COLO668 (cell line): ENCODE measurements around the gene NEK9.

Experiments used
- DNase-seq: peaks from one replicate; lab custom pipeline; 2025; ENCODE audit not compliant: unreplicated experiment; lab: John Stamatoyannopoulos, UW

The NEK9 gene

DNA sequence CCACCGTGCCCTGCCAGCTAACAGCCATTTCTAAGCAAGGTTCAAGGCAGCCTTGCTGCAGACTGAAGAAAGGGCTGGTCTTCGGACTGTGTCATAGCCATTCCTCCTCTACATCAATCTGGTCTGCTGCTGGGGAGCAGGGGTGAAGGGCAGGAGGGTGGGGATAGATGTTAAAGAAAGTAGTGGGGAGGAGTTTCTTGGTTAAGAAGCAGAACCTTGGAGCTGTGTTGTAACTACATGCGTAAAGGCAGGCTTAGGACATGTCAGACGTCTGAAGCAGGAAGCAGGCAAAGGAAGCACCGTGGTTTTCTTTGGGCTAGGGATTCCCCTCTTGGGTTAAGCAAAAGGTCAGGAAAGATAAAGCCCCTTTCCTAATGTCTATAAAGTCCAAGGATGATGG, 18.1 kb upstream of the NEK9 start:
- no peak for DNase-seq

- DNase-seq, result no peak
Measured at GRCh38 chr14:75143761-75144527, 17.1 kb upstream of the NEK9 start.

DNA sequence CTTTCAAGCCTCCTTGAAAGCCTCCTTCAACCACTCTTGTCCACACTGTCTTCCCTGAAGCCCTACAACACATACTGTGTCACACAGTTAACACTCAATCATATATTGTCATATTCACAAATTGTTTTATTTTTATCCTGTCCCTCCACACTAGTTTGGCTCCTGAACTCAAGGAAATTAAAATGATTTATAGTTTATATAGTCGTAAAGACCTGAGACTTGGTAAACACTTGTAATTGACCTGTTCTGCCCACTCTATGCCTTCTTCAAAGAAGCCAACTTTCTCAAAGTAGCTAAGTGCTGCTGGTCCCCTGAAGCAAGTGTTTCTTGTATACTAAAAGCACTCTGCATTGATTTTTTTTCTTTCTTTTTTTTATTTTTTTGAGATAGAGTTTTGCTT, 15.6 kb upstream of the NEK9 start:
- no peak for DNase-seq

GRCh38 chr14:75141967-75142366, 15.1 kb upstream of the NEK9 start:
- no peak for DNase-seq

DNA sequence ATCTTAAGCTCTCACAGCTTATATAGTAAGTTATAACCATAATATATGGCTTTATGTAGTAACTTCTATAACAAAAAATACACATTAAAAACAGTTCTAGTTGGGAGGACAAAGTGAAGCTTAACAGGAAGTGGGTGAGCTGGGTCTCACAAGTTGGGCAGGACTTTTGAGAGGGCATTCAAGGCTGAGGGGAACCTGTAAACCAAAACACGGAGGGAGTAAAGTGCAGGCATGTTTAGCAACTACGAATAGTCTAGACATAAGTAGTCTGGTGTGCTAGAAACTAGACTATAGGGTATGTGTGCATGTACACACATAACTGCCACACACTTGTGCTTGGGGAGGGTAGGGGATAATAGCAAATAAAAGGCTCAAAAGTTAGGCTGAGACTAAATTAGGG, 14.2 kb upstream of the NEK9 start:
- DNase-seq, result no peak

GRCh38 chr14:75140620-75141019, 13.8 kb upstream of the NEK9 start:
- DNase-seq, result no peak

- no peak for DNase-seq
Measured at GRCh38 chr14:75139185-75139584, 12.3 kb upstream of the NEK9 start.

DNA sequence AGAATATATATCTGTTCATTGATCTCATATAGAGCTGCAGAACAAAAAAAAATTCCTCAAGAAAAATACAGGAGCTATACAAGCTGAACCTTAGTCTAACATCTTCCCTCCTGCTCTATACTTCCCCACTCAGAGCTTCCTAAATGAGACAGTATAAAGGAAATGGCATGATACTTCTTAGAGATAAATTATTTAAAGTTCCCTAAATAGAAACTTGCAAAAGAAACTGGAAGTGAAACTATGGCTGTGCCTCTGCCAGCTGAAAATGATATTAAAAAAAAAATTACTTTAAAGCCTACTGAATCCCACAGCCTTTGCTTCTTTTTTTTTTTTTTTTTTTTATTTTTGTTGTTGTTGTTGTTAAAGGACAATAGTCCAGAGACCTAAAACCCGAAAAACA, 11.6 kb upstream of the NEK9 start:
- no peak for DNase-seq

GRCh38 chr14:75134644-75135043, 7.8 kb upstream of the NEK9 start:
- DNase-seq, result no peak

DNA sequence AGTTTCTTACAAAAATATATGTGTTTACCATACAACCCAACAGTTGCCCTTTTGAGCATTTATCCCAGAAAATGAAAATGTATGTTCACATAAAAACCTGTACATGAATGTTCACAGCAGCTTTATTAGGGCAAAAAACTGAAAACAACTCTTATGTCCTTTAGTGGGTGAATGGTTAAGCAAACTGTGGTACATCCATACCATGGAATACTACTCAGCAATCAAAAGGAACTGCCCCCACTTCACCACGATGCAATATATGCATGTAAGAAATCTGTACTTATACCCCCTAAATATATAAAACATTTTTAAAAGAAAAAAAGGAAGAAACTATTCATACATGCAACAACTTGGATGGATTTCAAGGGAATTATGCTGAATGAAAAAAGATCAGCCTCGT, 6.7 kb upstream of the NEK9 start:
- no peak for DNase-seq

- DNase-seq, result peak; percentile 59
Measured at GRCh38 chr14:75132382-75133086, 5.7 kb upstream of the NEK9 start.

- no peak for DNase-seq
Measured at GRCh38 chr14:75128596-75128990, 1.7 kb upstream of the NEK9 start.

- DNase-seq, result no peak
Measured at GRCh38 chr14:75127903-75128595, 1.2 kb upstream of the NEK9 start.

DNA sequence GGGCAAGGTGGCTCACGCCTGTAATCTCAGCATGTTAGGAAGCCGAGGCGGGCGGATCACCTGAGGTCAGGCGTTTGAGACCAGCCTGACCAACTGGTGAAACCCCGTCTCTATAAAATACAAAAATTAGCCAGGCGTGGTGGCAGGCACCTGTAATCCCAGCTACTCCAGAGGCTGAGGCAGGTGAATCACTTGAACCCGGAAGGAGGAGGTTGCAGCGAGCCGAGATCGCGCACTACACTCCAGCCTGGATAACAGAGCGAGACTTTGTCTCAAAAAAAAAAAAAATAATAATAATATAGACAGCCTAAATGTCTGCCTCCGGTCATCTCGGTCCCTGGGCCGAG, 599 bp upstream of the NEK9 start:
- peak; percentile 43 for DNase-seq

DNA sequence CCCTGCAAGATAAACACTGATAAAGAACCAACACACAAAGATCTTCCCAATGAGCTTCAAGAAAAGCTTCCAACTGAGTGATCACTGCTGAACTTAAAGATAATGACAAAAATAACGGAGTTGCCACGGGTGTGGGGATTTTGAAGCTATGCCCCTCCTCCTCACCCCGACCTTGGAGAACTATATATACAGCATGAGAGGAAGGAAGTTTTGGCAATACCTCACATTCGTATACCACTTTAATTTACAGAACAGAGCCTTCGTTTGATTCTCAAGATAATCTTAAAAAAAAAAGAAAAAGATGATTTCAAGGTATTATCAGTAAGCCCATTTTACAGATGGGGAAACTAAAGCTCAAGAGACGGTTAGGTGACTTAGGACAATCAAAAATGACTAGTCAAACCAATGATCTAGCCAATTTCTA, 715 bp downstream of the NEK9 start:
- DNase-seq, result no peak

DNA sequence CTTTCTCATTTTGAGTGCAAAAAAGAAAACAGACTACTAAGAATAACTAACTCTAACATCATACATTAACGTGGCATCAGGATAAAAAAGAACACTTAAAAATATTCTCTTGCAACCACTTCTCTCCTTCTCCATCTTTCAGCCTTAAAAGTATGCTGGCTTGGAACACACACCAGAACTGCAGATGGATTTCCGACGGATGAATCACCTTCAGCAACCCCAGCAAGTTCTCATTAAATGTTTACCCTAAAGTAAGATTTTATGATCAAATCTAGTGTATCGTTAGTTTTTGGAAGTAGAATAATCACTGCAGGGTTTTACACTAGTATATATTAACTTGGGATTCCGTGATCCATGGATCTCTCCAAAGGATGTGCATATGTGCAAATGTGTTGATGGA, 1.2 kb downstream of the NEK9 start:
- DNase-seq, result no peak

DNA sequence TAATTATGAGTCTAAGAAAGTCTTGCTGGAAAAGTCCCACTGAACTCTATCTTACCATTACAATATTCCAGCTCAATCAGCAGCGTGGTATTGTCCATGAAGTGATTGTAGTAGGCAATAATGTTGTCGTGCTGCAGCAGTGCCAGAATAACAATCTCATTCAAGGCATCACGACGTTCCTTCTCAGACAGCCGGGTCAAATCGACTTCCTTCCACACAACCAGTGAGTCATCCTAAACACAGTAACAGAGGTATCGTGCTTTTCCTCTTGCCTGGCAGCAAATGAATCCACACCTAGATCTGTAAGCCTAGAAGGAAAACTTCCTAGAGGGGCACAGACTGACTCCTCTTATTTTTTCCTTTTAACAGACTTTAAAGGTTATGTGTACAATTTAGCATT, 2.9 kb downstream of the NEK9 start:
- DNase-seq, result no peak

GRCh38 chr14:75121552-75121951, 5.3 kb downstream of the NEK9 start:
- DNase-seq, result no peak

DNA sequence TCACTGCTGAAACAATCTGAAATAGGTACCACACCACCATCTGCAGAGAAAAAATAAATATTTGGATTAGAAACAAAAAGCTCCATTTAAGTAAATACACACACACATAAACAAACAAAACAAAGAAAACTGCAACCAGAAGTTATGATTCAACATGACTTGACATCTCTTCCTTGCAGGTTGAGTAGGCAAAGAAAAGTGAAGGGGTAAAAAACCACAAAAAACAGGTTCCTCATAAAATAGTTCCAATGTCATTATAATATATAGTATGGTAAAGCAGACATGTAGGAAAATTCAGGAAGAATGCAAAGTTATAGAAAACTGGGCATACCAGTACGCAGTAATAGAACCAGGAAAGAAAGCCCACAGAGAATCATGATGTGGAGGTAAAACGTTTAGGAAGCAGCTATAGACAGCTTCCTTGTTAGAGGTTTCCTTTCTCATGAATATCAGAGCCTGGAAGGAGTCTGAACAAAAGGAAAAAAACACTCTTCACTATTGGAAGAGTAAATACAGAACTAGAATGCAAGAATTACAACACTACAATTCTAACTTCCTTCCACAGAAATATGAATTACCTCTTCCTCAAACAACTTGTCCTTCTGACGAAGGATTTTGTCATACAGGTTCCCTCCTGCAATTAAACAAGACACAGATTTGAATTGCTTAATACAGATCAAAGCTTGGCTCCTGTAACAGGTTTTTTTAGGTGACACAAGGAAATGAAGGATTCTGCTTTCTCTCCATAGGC, 6.1 kb downstream of the NEK9 start:
- DNase-seq, result no peak

DNA sequence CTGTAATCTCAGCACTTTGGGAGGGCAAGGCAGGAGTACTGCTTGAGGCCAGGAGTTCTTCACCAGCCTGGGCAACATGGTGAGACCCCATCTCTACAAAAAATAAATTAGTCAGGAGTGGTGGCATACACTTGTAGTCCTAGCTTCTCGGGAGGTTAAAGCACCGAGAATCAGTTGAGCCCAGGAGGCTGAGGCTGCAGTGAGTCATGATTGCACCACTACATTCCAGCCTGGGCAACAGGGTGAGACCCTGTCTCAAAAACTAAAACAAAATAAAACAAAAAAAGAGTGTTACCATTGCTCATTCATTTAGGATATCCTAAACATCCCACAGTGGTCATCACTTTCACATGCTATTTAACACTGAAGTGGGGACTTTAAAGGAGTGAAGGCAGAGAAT, 7.8 kb downstream of the NEK9 start:
- DNase-seq, result no peak

DNA sequence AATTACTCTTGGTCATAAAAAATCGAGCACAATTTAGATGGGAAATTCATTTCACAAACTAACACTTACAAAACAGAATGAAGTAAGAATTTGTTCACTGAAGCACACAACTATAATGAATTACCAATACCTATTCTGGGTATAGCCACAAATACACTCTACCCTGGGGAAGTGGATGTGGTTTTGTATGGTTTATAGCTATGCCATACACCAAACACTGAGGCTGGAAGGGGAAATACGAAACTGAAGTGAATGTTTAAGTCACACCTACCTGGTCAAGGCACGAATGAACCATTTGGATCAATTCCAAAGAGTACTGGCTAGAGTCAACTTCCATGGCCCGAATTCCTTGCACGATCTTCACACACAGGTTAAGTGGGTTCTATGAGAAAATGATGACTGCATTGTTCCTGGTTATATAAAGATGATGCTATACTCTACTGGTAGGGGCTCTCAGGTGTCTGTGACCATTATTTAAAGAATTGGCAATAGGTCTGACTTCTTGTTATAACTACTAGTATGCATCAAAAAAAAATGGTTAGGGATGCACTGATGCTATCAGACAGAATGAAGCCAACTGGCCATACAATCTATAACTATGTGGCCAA, 12.8 kb downstream of the NEK9 start:
- no peak for DNase-seq
